Upper lobe of left lung (tissue), 6 donors: Measurements from ENCODE around the gene GBX2. TPM values are rescaled to one million over a fixed set of nuclear protein-coding genes. Genes with fewer than 3 reads are reported as not detected.

Experiments
- ATAC-seq, 2 donors: fragments of 200-7000 bp; cut with Tn5 transposase; one replicate each; pipeline ENCODE4 v1.9.1; 2022; ENCODE audit warnings: mild to moderate bottlenecking in 2 of 2, moderate library complexity in 2 of 2; ENCODE audit not compliant: low FRiP score in 2 of 2
- DNase-seq, 2 donors: peaks; one replicate each; pipeline ENCODE4 v3.0.0-alpha.2; 2019 to 2020
- H3K27ac ChIP-seq, 4 donors: fragments of 200-600 bp; sonication (generic); one replicate each; pipeline ENCODE4 v1.5.1; 2016 to 2019
- H3K27me3 ChIP-seq, 4 donors: fragments of 200-600 bp; sonication (generic); one replicate each; pipeline ENCODE4 v1.5.1; 2017 to 2019
- H3K36me3 ChIP-seq, 4 donors: fragments of 200-600 bp; sonication (generic); one replicate each; pipeline ENCODE4 v1.5.1; 2016 to 2019
- H3K4me1 ChIP-seq, 4 donors: fragments of 200-600 bp; sonication (generic); one replicate each; pipeline ENCODE4 v1.5.1; 2018 to 2019
- H3K4me3 ChIP-seq, 4 donors: fragments of 200-600 bp; sonication (generic); one replicate each; pipeline ENCODE4 v1.5.1; 2017 to 2019; ENCODE audit warnings: mild to moderate bottlenecking in 2 of 4, moderate library complexity in 1 of 4
- H3K9me3 ChIP-seq, 4 donors: fragments of 200-600 bp; sonication (generic); one replicate each; pipeline ENCODE4 v1.5.1; 2018 to 2019
- EP300 ChIP-seq, 4 donors: sonication (generic); formaldehyde crosslinking; IDR thresholded peaks; one replicate each; pipeline ENCODE4 v1.5.1; 2017; ENCODE audit warnings: antibody characterized with exemption in 4 of 4, control low read depth in 2 of 4
- POLR2A ChIP-seq, 4 donors: fragments of 450-650 bp; IDR thresholded peaks; one replicate each; pipeline ENCODE4 v1.5.1; 2016 to 2017; ENCODE audit warnings: antibody characterized with exemption in 4 of 4, mild to moderate bottlenecking in 2 of 4
- POLR2AphosphoS5 ChIP-seq, 2 donors: sonication (generic); formaldehyde crosslinking; IDR thresholded peaks; one replicate each; pipeline ENCODE4 v1.5.1; 2017; ENCODE audit warnings: antibody characterized with exemption in 2 of 2
- WGBS, 2 donors: methylation state at CpG; one replicate each; pipeline ENCODE4 v1.1.5; 2017 to 2018; 5-methylcytosine and 5-hydroxymethylcytosine counted together
- total RNA-seq, 6 donors: library from RNA; depleted of rRNA in 4 of 6; stranded (reverse); fragments of >200 nt in 4 of 6; gene quantifications; one replicate each; pipeline versions ENCODE4 v1.1.0 to v1.2.1, GENCODE V29; 2016 to 2021
- TF ChIP-seq, protein P1 (sequence below), 6 experiments: fragments of 450-650 bp in 4 of 6; fragments of 200-600 bp in 2 of 6; sonication (generic) in 2 of 6; IDR thresholded peaks; one replicate each; pipeline ENCODE4 v1.5.1; 2016 to 2019; ENCODE audit warnings: antibody characterized with exemption in 6 of 6
- donor health status: DM: no; HTN: no; CAD: no; lungs with moderate emphysema.
- donor health status: DM: no; HTN: yes; CAD: no; lungs with severe emphysema.

Gene GBX2
- total RNA-seq, 6 donors from 2014 or later = not detected

DNA sequence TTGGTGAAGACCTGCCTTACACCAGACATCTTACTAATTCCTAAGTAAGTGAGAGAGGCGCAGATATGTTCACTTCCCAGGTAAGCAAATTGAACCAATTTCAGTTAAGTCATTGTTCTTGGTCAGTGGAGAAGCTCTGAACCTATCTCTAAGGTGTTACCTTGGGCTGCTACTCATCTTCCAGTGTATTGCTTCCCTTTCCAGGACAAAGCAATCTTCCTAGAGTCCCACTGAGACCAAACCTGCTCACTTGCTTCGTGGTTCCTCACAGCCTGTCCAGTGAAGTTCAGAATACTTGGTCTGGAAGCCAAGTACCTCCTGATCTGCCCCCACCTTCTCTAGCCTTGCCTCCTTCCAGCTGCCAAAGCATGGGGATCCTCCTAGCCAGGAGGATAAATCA is 22.5 kb upstream of the GBX2 start:
- no peaks in the 10 kb centered on the region for H3K27me3 ChIP-seq
- H3K4me3 ChIP-seq = no peak overlapping the region
- H3K9me3 ChIP-seq = no peaks in the 10 kb centered on the region
- H3K27ac ChIP-seq = no peak overlapping the region
- H3K4me1 ChIP-seq = no peaks in the 10 kb centered on the region
- no peaks in the 10 kb centered on the region for H3K36me3 ChIP-seq
- no peak for DNase-seq
- ATAC-seq = no peak
- no peak for TF ChIP-seq EP300 (IDR thresholded peaks at IDR 0.05)
- TF ChIP-seq POLR2A (IDR thresholded peaks at IDR 0.05) = no peak
- TF ChIP-seq, protein P1, sequence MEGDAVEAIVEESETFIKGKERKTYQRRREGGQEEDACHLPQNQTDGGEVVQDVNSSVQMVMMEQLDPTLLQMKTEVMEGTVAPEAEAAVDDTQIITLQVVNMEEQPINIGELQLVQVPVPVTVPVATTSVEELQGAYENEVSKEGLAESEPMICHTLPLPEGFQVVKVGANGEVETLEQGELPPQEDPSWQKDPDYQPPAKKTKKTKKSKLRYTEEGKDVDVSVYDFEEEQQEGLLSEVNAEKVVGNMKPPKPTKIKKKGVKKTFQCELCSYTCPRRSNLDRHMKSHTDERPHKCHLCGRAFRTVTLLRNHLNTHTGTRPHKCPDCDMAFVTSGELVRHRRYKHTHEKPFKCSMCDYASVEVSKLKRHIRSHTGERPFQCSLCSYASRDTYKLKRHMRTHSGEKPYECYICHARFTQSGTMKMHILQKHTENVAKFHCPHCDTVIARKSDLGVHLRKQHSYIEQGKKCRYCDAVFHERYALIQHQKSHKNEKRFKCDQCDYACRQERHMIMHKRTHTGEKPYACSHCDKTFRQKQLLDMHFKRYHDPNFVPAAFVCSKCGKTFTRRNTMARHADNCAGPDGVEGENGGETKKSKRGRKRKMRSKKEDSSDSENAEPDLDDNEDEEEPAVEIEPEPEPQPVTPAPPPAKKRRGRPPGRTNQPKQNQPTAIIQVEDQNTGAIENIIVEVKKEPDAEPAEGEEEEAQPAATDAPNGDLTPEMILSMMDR (IDR thresholded peaks at IDR 0.05) = no peak
- no peak for TF ChIP-seq POLR2AphosphoS5 (IDR thresholded peaks at IDR 0.05)
- WGBS, 2 donors = 88 to 92% methylated on average over 2 of the region's 2 CpGs

DNA sequence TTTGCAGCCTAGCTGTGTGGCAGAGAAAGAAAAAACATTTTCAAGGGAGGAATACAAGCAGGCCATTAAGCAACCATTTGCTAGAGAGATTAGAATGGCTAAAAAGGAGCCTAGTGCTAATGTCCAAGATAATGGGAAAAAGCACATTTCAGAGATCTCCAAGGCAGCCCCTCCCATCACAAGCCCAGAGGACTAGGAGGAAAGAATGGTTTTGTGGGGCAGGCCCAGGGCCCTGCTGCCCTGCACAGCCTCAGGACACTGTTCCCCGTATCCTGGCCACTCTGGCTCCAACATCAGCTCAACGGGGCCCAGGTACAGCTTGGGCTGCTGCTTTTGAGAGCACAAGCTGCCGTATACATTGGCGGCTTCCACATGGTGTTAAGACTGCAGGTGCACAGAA is 16.5 kb upstream of the GBX2 start:
- TF ChIP-seq, protein P1 (IDR thresholded peaks at IDR 0.05) = no peak
- TF ChIP-seq EP300 (IDR thresholded peaks at IDR 0.05) (no peak), POLR2A (IDR thresholded peaks at IDR 0.05) (no peak), POLR2AphosphoS5 (IDR thresholded peaks at IDR 0.05) (no peak)
- H3K9me3 ChIP-seq = no peaks in the 10 kb centered on the region
- no peaks in the 10 kb centered on the region for H3K36me3 ChIP-seq
- H3K27me3 ChIP-seq = peaks cover 0 to 13% (median 5%) of the 10 kb centered on the region in 4 donors
- WGBS, 2 donors = 91% methylated on average over 4 of the region's 4 CpGs; no CpG with 5 or more reads in 1 of the 2 donors
- DNase-seq (no peak), ATAC-seq (no peak)
- peaks cover 0 to 2% (median under 1%) of the 10 kb centered on the region in 4 donors for H3K4me1 ChIP-seq
- no peak overlapping the region for H3K4me3 ChIP-seq
- H3K27ac ChIP-seq = no peak overlapping the region

DNA sequence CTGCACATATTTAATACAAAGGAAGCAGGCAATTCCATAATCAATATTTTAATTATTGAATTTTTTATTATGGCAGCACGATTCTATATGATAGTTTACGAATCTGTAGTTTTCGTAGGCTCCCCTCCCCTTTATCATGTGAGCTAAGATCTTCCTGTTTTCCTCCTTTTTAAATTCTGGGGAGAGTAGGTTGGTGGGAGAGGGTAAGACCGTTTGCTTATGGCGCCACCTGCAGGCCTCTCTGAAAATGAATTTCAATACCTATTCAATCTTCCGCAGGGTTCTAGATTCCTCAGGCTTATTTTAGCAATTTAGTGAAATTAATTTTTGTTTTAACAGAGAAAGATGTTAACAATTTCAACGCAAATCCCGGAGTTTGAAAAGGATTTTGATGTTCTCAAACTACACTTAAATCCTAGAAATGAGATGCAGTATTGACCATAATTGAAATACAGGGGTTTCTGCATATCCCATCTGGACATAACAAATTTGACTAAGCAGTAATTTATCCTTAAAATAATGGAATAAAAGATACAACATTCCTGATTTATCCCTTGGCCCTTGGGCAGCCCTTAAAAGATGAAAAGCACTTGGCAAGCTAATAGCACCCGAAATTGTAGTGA is 12.8 kb upstream of the GBX2 start:
- peaks cover 17 to 25% (median 21%) of the 10 kb centered on the region in 4 donors for H3K4me1 ChIP-seq
- no peak overlapping the region for H3K4me3 ChIP-seq
- WGBS, 2 donors = 16 to 19% methylated on average over 9 of the region's 9 CpGs
- no peaks in the 10 kb centered on the region for H3K36me3 ChIP-seq
- peaks cover 0 to 42% (median 25%) of the 10 kb centered on the region in 4 donors for H3K27me3 ChIP-seq
- H3K9me3 ChIP-seq = no peaks in the 10 kb centered on the region
- DNase-seq (no peak), ATAC-seq (peak in 1 of 2 donors; percentile 52)
- H3K27ac ChIP-seq = no peak overlapping the region
- TF ChIP-seq EP300 (IDR thresholded peaks at IDR 0.05) (no peak), POLR2A (IDR thresholded peaks at IDR 0.05) (no peak)
- TF ChIP-seq, protein P1 (IDR thresholded peaks at IDR 0.05) = peak in 5 of 6 experiments; percentile 44 to 58 (median 50)

DNA sequence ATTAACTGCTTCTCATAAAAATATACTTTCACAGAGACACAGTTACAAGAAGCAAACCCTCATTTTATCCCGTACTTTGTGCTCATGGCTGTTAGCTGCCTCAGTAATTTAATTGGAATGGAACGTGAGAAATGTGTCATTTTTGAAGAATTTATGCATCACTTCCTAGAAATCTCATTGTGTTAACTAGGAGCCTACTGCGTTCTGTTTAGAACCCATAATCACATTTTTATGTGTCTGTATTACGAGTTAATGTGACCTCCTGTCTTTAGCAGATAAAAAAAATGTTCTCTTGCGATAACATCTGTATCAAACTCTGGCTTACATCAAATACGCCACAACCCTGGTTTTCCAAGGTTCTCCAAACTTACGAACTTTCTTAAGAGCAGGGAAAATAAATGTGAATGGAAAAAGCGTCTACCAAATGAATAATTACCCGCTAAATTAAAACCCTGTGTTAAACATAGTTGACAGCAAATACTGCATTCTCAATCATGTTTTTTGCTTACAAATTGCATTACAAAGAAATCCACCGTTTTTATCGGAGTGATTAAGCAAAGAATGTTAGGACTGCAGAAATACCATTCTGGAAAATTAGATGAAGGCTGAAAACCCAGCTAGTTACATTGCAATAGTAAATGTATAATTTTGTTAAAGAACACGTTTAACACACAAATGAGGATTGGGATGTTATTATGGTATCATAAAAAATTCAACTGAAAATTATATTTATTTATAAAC is 12.1 kb upstream of the GBX2 start:
- ATAC-seq (no peak), DNase-seq (no peak)
- Histone ChIP-seq H3K4me3 (no peak overlapping the region), H3K9me3 (no peaks in the 10 kb centered on the region), H3K36me3 (no peaks in the 10 kb centered on the region), H3K27ac (no peak overlapping the region), H3K4me1 (peaks cover 17 to 25% (median 21%) of the 10 kb centered on the region in 4 donors), H3K27me3 (peaks cover 0 to 46% (median 25%) of the 10 kb centered on the region in 4 donors)
- TF ChIP-seq, protein P1 (IDR thresholded peaks at IDR 0.05) = no peak
- TF ChIP-seq POLR2AphosphoS5 (IDR thresholded peaks at IDR 0.05) = no peak
- TF ChIP-seq EP300 (IDR thresholded peaks at IDR 0.05) = no peak
- no peak for TF ChIP-seq POLR2A (IDR thresholded peaks at IDR 0.05)
- 25% methylated on average over 12 of the region's 12 CpGs for WGBS, 2 donors
